HG02938 (cell line): ENCODE measurements around the gene RAD9A.
"Not testable (repeated sequence)": the region's sequence is repeated elsewhere in the genome, so short reads cannot be mapped to it uniquely, and the experiment has no call there.

Experiments used
- ATAC-seq: cut with Tn5 transposase; IDR thresholded peaks from one replicate; pipeline ENCODE4 v1.9.1; 2021; ENCODE audit warnings: mild to moderate bottlenecking, moderate library complexity; ENCODE audit not compliant: unreplicated experiment

The RAD9A gene

DNA sequence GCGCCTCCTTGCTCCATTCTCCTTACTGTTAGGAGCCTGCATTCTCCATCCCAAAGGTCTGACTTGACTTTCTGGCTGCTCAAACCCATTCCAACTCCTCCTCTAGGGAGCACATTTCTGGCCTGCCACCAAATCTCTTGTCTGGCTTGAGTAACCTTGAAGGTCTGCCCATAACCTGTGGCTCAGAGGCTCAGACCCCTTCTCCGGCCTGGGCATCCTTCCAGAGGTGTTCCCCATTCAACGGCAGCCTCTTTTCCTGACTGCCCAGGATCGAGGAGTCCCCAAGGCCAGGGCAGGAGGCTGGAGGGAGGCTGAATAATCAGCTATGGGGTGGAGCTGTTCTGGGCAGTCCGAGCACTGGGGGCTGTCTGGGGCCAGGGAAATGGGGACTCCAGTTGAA lies 2.2 kb downstream of the RAD9A start:
- no peak for ATAC-seq

DNA sequence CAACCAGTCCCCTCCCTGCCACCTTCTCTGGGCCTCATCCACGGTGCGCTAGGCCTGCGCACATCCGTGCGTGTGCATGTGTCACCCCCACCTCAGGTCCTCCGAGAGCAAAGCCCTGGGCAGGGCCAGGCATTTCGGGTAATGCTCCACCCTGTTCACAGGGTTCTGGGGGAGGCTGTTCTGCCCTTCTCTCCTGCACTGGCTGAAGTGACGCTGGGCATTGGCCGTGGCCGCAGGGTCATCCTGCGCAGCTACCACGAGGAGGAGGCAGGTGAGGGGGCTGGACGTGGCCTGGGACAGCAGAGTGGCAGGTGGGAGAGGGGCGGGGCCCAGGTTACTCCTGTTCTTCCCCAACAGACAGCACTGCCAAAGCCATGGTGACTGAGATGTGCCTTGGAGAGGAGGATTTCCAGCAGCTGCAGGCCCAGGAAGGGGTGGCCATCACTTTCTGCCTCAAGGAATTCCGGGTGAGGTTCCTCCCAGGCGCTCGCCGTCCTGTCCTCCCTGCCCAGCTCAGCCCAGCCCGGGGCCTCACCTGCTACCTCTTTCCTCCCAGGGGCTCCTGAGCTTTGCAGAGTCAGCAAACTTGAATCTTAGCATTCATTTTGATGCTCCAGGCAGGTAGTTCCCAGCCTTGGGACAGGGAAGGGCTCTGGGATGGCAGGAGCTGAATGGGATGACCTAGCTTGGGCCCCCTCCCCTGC lies 3.9 kb downstream of the RAD9A start:
- ATAC-seq: no peak

GRCh38 chr11:67396259-67396581 lies 4.4 kb downstream of the RAD9A start:
- ATAC-seq: no peak

- no peak for ATAC-seq
Observed at GRCh38 chr11:67396587-67397389, 5.0 kb downstream of the RAD9A start.

DNA sequence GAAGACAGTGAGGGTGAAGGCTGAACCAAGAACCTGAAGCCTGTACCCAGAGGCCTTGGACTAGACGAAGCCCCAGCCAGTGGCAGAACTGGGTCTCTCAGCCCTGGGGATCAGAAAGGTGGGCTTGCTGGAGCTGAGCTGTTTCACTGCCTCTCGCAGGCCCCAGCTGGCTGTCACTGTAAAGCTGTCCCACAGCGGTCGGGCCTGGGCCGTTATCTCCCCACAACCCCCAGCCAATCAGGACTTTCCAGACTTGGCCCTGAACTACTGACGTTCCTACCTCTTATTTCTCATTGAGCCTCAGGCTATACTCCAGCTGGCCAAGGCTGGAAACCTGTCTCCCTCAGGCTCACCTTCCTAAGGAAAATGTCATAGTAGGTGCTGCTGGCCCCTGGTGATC lies 5.8 kb downstream of the RAD9A start:
- ATAC-seq: no peak

GRCh38 chr11:67397986-67398660 lies 6.3 kb downstream of the RAD9A start:
- no peak for ATAC-seq

- no peak for ATAC-seq
Observed at GRCh38 chr11:67398661-67399563, 7.1 kb downstream of the RAD9A start.

DNA sequence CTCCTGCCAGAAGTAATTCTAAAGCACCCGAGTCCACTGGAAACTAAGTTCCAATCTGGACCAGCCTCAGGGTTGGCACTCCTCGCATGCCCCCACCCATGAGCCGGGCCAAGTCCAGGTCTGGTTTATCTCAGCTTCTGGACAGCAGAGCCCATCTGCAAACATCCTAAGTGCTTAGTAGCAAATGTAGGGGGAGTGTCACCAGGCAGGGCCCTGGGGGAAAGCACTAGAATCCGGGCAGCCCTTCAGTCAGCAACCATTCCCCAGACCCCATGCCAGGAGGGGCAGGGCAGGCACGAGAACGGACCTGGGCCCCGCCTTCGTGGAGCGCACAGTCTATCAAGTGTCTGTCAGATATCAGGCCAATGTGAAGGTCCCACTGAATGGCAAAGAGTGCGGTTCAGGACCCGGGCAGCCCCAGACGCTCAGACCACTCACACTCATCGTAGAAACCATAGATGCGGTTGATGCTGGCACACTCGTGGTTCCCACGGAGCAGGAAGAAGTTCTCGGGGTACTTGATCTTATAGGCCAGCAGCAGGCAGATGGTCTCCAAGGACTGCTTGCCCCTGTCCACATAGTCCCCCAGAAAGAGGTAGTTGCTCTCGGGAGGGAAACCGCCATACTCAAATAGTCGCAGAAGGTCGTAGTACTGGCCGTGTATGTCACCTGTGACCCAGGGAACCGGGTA lies 8.6 kb downstream of the RAD9A start:
- ATAC-seq: no peak

DNA sequence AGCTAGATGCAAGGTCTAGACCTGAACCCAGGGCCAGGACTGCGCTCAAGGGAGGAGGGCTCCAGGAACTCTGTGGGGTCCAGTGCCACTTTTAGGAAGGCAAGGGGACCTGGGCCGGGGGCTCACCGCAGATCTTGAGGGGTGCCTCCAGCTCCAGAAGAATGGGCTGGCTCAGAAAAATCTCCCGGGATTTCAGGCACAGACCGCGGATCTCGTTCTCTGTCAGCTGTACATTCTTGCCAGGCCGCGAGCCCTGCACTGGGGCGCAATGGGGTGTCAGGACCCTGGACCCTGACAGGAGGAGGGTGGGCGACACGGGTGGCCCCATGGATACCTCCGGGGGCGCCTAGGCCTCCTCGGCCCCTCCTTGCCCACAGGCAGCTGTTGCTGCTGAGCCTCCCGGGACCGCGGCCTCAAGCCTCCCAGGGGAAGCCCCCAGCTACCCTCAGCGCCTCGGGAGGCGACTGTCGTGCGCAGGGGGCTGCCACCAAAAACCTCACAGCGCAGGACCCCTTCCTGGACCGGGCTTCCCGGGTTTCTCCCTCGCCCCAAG lies 9.2 kb downstream of the RAD9A start:
- ATAC-seq: peak; percentile 8

- ATAC-seq: peak; percentile 55
Observed at GRCh38 chr11:67401495-67402191, 9.9 kb downstream of the RAD9A start, which contains the start of gene PPP1CA. PPP1CA (minus strand) TSS chr11:67401858; CDS start chr11:67401782, 76 bp downstream.

- not testable (repeated sequence) for ATAC-seq
Observed at GRCh38 chr11:67402192-67402839, 10.5 kb downstream of the RAD9A start.

- not testable (repeated sequence) for ATAC-seq
Observed at GRCh38 chr11:67403085-67403484, 11.3 kb downstream of the RAD9A start.

DNA sequence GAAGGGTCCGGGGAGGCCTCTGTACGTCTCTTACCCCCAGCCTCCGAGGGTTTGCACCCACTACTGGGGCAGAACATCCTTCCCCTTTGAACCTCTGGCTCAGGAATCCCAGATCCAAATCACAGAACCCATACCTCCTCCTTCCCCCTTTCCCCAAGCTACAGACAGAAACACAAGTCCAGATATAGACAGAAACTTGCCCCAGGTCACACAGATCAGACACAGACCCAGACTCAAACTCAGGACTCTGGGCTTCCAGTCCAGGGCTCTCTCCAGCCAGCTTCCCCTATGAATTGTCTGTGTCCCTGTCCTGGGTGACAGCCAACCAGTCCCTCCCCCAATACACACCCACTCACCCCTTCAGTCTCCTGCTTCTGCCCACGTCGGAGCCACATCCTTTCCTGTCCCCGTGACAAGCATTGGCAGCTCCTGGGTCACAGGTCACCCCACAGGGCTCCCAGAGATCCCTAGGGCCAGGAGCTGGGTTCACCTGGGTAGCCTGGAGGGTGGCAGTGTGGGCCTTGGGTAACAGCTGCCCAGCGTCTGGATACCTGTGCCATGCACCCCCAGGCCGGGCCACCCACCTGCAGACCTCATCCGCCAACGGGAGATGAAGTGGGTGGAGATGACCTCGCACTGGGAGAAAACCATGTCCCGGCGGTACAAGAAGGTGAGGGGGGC lies 12.9 kb downstream of the RAD9A start:
- no peak for ATAC-seq

GRCh38 chr11:67405196-67405567 lies 13.4 kb downstream of the RAD9A start:
- ATAC-seq: no peak

GRCh38 chr11:67405688-67406339 lies 14.0 kb downstream of the RAD9A start:
- ATAC-seq: no peak

DNA sequence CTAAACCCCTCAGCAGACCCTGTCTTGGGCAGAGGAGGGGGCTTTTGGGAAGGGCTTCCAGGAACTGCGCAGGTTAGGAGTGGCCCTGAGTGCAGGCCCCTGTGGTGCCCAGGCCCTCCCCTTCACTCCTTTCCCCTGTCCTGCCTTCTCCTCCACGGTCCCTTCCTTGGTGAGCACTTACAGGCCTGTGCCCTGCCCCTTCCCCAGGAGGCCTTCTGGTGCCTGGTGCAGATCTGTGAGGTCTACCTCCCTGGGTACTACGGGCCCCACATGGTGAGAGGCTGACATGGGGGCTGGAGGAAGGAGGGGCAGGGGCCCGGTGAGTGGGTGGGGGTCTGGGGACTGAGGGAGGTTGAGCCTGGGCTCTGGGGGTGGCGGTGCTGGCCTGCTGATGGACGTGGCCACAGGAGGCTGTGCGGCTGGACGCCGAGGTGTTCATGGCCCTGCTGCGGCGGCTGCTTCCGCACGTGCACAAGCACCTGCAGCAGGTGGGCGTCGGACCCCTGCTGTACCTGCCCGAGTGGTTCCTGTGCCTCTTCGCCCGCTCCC lies 14.7 kb downstream of the RAD9A start:
- ATAC-seq: no peak

- ATAC-seq: no peak
Observed at GRCh38 chr11:67406969-67407687, 15.3 kb downstream of the RAD9A start.
